ENCODE data around the gene OPCML. TPM values are rescaled to one million over a fixed set of nuclear protein-coding genes. Genes with fewer than 3 reads are reported as not detected.

OPCML gene
- polyA plus RNA-seq, 1 donor from 2014 or later = 11.6 TPM

GRCh38 chr11:133339495-133340140 is 192.7 kb downstream of the OPCML start:
- H3K27ac ChIP-seq (ENCODE audit: low read length) = no peak overlapping the region

GRCh38 chr11:133338588-133338987 is 193.7 kb downstream of the OPCML start:
- Histone ChIP-seq H3F3A (ENCODE audit: insufficient read depth, low read length, poor library complexity, severe bottlenecking) (no peaks in the 10 kb centered on the region), H4K20me1 (ENCODE audit: insufficient read depth) (no peaks in the 10 kb centered on the region), H3K9me3 (ENCODE audit: low read length) (no peaks in the 10 kb centered on the region), H3K79me2 (replicated peaks; ENCODE audit: insufficient read depth, low read length) (no peaks in the 10 kb centered on the region), H3K4me2 (ENCODE audit: low read length) (no peak overlapping the region), H3K9ac (ENCODE audit: low read length) (no peak overlapping the region), H3K4me3 (ENCODE audit: low read length) (no peak overlapping the region), H3K27ac (ENCODE audit: low read length) (no peak overlapping the region), H3K9me2 (ENCODE audit: insufficient read depth, low read length) (no peaks in the 10 kb centered on the region), H3K27me3 (ENCODE audit: insufficient read depth, low read depth, low read length) (no peaks in the 10 kb centered on the region), H2AFZ (ENCODE audit: low read depth, low read length) (no peak overlapping the region), H3K36me3 (ENCODE audit: insufficient read depth, low read length) (no peaks in the 10 kb centered on the region)
- TF ChIP-seq MXI1 (conservative IDR thresholded peaks at IDR 0.05; ENCODE audit: poor library complexity, severe bottlenecking) (no peak), RAD21 (conservative IDR thresholded peaks at IDR 0.05) (no peak), EZH2 (IDR thresholded peaks at IDR 0.05; ENCODE audit: borderline replicate concordance, insufficient read depth, low read length, poor library complexity, severe bottlenecking) (no peak), REST (IDR thresholded peaks at IDR 0.05; ENCODE audit: borderline replicate concordance) (no peak), POLR2AphosphoS5 (IDR thresholded peaks at IDR 0.05) (no peak), EP300 (conservative IDR thresholded peaks at IDR 0.05; ENCODE audit: poor library complexity, severe bottlenecking) (no peak)

More at GRCh38 chr11:133339495-133340140, 192.7 kb downstream of the OPCML start:
- Histone ChIP-seq H4K20me1 (ENCODE audit: insufficient read depth) (no peaks in the 10 kb centered on the region), H3K36me3 (ENCODE audit: insufficient read depth, low read length) (no peaks in the 10 kb centered on the region), H3F3A (ENCODE audit: insufficient read depth, low read length, poor library complexity, severe bottlenecking) (no peaks in the 10 kb centered on the region), H3K9me3 (ENCODE audit: low read length) (no peaks in the 10 kb centered on the region), H3K4me3 (ENCODE audit: low read length) (no peak overlapping the region), H3K4me2 (ENCODE audit: low read length) (no peak overlapping the region), H3K79me2 (replicated peaks; ENCODE audit: insufficient read depth, low read length) (no peaks in the 10 kb centered on the region), H3K9ac (ENCODE audit: low read length) (no peak overlapping the region), H3K27me3 (ENCODE audit: insufficient read depth, low read depth, low read length) (no peaks in the 10 kb centered on the region), H2AFZ (ENCODE audit: low read depth, low read length) (no peak overlapping the region), H3K9me2 (ENCODE audit: insufficient read depth, low read length) (no peaks in the 10 kb centered on the region)
- TF ChIP-seq MXI1 (conservative IDR thresholded peaks at IDR 0.05; ENCODE audit: poor library complexity, severe bottlenecking) (no peak), EZH2 (IDR thresholded peaks at IDR 0.05; ENCODE audit: borderline replicate concordance, insufficient read depth, low read length, poor library complexity, severe bottlenecking) (no peak), REST (IDR thresholded peaks at IDR 0.05; ENCODE audit: borderline replicate concordance) (no peak), RAD21 (conservative IDR thresholded peaks at IDR 0.05) (no peak), POLR2AphosphoS5 (IDR thresholded peaks at IDR 0.05) (no peak), EP300 (conservative IDR thresholded peaks at IDR 0.05; ENCODE audit: poor library complexity, severe bottlenecking) (no peak), TAF1 (IDR thresholded peaks at IDR 0.05; ENCODE audit: low read depth) (no peak), CTCF (IDR thresholded peaks at IDR 0.05; ENCODE audit: poor library complexity, severe bottlenecking) (no peak), SMC3 (conservative IDR thresholded peaks at IDR 0.05; ENCODE audit: poor library complexity) (no peak)
